Activated CD4-positive, alpha-beta T cell treated with anti-CD3 and anti-CD28 coated beads for 4 hours (primary cell): ENCODE results near the gene ST8SIA5.
"Not testable (repeated sequence)": the region's sequence is repeated elsewhere in the genome, so short reads cannot be mapped to it uniquely, and the experiment has no call there.

ENCODE experiments used
- DNase-seq, 2 donors: peaks; one replicate each; pipeline ENCODE4 v3.0.0-alpha.2; 2020

ST8SIA5 gene, protein sequence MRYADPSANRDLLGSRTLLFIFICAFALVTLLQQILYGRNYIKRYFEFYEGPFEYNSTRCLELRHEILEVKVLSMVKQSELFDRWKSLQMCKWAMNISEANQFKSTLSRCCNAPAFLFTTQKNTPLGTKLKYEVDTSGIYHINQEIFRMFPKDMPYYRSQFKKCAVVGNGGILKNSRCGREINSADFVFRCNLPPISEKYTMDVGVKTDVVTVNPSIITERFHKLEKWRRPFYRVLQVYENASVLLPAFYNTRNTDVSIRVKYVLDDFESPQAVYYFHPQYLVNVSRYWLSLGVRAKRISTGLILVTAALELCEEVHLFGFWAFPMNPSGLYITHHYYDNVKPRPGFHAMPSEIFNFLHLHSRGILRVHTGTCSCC

DNA sequence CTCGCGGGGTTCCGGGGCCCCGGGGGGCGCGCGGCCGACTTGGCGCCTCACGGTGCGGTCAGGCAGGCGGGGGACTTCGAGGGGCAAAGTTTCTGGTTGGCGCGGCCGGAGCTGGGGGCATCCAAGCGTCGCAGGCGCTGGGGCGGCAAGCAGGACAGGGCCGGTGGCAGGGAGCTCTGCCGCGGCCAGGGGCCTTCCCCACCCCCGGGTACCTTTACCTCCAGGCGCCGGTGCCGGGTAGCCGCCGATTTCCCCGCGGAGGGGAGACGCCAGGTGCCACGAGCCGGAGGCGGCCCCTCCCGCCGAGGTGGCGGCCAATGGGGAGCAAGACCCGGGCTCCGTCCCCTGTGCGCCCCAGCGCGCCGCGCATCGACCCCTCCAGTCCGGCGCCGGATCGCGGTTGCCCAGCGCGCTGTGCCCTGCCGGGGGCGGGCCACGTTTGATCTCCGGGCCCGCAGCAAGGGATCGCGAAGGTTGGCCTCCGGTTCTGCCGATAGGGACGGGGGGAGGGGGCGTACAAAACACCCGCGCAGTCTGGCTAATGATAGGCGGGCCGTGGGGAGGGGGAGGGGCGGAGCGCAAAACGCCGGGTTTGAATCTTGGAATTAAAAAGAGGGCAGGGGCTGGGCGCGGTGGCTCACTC is at the start of gene ST8SIA5:
TSS of gene ST8SIA5 (minus strand) at position 495 of the 643 bp plus-strand sequence. CDS start 545 bp downstream, outside the sequence.
- DNase-seq: no peak

DNA sequence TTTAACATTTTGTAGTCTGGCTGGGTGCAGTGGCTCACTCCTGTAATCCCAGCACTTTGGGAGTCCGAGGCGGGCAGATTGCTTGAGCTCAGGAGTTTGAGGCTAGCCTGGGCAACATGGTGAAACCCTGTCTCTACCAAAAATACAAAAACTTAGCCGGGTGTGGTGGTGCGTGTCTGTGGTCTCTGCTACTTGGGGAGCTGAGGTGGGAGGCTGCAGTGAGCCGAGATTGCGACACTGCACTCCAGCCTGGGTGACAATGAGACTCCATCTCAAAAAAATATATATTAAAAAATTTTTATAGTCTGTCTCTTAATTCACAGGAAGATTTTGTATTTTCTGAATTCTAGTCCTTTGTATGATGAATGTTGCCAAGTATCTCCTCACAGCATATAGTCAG is 39.1 kb upstream of the ST8SIA5 start:
- not testable (repeated sequence) for DNase-seq

DNA sequence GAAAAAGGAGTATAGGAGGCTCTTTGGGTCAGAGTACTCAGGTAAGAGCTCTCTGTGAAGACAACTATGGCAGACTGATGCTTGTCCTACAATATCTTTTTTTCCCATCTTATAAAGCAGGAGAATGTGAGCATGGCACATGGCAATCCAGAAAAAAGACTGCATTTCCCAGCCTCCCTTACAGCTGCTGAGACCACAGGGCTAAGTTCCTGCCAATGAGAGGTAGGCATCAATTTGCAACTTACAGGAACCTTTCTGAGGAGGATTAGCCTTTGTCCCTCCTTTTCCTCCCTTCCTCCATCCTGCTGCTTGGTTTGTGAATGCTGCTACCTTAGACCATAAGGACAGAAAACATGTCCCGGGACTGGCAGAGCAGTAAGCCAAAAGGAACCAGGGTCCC is 37.8 kb upstream of the ST8SIA5 start:
- no peak for DNase-seq

DNA sequence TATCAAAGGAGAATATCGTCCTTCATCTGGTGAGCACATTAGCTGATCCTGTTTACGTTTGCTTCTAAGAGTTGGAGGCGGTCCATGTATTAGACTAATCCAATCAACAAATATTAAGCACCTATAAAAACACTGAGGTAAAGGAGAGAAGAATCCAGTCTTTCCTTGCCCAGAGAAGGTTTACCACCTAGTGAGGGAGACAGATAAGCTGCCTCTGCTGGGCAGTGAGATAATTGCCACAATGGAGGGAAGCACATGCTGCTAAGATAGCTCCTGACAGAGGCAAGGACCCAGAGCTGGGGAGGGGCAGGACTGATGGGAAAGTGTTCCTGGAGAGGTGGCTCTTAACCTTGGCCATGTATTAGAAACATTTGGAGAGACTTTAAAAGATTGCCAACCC is 36.7 kb upstream of the ST8SIA5 start:
- DNase-seq: no peak

DNA sequence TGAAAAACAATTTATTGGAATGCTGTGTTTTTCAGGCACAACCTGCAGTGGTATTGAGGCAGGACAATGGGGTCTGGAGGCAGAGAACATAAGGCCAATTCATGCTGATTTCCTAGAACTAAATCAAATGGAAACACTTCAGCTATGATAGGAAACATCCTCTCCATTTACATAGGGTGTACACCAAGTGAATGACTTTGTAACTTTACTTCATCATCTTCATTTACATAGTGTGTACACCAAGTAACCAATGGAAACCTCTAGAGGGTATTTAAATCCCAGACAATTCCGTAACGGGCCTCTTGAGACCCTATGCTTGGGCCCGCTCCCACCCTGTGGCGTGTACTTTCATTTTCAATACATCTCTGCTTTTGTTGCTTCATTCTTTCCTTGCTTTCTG is 32.2 kb upstream of the ST8SIA5 start:
- no peak for DNase-seq

DNA sequence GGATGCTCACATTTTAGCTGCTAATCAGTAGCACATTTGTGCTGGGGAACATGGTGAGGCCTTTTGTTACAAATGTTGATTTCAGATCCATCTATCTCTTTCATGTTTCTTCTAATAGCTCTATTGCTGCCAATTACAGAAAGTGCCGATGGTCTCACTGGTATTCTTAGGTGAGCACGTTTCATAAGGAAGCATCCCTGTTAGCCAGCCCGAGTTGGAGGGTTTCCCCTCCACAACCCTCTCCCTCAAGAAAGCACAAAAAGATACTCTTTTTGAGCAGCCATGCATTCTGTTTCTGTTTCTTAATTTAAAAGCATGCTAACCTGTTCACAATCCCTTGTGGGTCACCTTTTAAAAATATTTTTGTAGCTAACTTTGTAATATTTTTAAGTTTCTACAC is 30.8 kb upstream of the ST8SIA5 start:
- DNase-seq: no peak

DNA sequence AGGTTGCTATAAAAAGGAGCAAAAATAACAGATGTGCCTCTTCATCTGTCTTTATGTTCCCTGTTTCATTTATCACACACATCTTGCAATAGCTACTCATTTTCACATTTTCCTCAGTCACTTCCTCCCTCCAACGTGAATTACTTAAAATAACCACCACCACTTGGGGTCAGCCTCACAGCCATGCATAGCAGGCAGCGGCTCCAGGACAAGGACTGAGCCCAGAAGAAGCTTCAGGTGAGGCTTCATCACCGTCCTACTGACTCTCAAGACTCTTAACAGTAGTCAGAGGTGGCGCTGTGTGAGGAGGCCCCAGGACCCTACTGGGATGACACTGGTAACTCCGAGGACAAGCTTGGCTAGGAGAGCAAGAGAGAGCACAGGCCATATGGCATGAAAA is 15.5 kb upstream of the ST8SIA5 start:
- DNase-seq: no peak

DNA sequence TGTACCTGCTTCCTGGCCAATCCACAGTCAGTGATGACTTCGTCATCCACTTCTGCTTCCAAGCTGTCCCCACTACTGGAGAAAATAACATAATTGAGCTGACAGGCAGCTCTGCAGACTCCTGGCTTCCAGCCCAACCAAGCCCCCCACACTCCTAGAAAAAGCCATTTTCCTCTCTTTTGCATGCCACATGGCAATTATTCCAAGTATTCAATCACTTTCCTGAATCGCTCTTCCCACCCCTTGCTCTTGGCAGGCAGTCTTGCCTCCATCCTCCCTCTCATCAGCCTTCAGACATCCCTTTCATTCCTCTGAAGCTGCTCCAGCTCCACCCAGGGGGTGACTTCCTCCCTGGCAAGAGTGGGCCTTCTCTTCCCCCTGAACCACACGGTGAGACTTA is 14.3 kb upstream of the ST8SIA5 start:
- DNase-seq: no peak

DNA sequence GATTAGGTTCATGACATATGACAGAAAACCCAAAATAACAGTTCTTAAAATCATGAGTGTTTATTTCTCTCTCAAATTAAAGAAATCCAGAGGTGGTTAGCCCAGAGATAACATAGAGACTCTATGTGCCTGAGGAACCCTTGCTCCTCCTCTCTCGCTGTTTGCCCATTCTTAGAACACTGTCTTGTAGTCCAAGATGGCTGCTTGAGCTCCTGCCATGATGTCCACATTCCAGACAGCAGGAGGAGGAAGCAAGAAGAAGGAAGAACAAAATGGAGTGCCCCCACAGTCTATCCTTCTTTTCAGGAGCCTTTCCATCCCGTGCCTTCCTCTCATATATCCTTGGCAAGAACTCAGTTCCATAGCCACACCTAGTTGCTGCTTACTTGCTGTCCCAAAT is 13.9 kb upstream of the ST8SIA5 start:
- no peak for DNase-seq

DNA sequence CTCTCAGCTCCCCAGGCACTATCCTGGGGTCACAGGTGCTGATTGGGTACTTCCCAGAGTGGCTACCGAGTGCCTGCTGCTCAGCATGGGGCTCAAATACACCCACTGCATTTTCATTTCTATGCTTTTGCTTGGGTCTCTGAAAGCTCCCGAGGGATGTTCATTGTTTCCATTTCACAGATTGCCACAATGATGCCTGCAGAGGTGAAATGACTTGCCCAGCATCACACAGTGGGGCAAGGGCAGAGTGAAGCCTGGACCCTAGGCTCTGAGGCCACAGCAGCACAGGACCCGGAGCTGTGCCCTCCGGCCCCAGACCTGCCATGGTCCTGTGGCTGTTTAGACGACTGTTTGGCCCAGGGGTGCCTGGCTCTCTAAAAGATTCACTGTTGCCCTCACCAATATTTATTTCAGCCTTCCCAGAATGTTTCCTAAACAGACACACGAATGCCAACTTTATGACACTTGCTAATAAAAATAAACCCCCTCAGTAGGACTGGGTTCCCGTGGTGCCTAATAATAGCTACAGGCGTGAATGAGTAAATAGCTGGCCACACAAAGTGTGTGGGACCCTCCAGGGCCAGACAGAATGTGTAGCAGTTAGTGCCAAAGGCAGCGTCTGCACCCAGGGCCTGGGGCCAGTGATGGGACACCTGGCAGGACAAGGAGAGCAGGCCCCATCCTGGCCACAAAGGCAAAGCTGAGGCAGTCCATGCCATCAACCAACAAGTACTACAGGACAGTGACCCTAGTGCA is 11.5 kb upstream of the ST8SIA5 start:
- no peak for DNase-seq

DNA sequence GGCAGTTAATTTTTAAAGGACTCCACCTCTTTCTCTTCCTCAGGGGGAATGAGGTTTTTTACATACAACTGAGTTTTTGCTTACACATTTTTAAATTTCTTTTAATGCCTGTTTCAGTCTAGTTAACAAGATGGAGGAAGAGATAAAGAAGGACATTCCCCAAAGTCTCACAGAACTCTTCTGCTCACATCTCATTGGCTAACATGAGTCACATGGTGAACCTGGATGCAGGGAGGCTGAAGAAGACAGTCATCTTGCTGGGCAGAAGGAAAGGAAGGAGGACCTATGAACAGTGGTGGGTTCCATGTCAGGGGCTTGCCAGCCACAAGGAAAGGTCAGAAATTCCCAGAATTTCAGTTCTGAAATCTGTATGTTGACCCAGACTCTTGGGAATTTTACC is 10.4 kb upstream of the ST8SIA5 start:
- no peak for DNase-seq

DNA sequence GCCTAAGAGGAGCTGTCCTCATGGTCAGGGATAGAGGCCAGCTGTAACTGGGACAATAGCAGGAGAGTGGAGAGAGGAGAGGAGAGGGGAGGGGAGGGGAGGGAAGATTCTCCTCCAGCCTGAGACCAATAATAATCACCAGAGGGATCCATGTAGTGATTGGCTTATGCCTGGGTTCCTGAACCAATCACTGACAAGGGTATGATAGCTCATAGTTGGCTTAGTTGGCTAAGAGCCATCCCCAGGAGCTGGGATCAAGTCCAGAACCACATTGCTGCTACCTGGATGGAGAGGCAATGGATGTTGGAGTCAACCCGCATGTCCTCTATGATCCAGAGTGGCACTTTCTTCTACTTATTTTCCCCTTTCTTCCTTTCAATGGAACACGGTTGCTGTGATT is 7.7 kb upstream of the ST8SIA5 start:
- DNase-seq: no peak

DNA sequence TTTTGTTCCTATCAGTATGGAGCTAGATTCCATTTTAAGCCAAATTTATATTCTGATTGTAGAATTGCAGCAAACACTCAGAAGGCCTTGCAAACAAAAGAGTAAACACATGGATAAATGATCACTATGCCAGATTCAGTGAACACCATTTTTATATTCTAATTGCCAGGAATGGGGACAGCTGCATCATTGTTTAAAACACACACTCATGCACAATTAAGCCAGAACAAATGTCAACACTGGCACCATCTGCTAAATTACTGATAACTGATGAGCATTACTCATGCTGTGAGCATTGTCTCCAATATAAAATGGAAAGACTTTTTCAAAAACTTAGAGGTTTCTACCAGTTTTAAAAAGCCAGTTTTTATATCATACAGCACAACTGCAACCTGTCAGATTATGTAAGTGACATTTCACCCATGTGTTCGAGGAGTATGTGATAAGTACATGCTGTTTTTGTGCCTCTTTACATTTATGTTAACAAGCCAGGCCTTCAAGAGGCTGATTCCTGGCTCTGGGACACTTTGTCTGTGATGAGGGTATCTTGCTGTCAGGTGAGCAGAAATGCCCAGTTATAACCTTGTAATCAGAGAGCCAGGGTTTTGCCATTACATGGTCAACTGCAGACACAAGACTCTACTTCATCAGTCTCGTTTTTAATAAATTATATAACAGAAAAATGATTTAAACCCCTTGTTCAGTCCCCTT is 4.4 kb upstream of the ST8SIA5 start:
- no peak for DNase-seq

DNA sequence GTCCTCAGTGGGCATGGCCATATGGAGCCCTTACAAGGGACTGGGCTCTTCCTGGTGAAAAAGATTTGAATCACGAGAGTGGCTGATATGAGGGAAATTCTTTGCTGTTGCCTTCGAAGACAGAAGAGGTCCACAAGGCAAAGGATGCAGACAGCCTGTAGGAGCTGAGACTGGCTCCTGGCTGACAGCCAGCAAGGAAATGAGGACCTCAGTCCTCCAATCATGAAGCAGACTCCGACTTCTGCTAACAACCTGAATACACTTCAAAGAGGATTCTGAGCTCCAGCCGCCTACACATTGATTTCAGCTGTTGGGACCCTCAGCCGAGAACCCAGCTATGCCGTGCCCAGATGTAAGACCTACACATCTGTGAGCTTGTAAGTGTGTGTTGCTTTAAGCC is 3.0 kb upstream of the ST8SIA5 start:
- no peak for DNase-seq

DNA sequence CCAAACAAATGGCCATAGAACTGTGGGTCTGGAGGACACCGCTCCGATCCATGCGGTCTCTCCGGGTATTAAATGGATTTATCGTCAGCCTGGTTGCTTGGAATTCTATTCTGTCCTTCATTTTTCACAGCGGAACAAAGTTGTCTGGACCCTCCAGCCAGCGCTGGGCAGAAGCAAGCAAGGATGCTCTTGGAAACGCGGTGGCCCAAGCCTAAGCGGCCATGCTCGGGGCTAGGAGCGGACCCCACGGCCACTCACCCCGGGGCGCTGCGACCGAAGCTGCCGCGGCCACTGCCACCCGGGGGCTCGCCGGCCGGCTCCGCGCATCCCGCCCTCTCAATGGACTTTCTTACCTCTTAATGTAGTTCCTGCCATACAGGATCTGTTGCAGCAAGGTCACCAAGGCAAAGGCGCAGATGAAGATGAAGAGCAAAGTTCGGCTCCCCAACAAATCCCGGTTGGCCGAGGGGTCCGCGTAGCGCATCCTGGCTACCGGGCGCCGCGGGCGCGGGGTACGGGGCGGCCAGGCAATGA is 761 bp downstream of the ST8SIA5 start:
- no peak for DNase-seq

DNA sequence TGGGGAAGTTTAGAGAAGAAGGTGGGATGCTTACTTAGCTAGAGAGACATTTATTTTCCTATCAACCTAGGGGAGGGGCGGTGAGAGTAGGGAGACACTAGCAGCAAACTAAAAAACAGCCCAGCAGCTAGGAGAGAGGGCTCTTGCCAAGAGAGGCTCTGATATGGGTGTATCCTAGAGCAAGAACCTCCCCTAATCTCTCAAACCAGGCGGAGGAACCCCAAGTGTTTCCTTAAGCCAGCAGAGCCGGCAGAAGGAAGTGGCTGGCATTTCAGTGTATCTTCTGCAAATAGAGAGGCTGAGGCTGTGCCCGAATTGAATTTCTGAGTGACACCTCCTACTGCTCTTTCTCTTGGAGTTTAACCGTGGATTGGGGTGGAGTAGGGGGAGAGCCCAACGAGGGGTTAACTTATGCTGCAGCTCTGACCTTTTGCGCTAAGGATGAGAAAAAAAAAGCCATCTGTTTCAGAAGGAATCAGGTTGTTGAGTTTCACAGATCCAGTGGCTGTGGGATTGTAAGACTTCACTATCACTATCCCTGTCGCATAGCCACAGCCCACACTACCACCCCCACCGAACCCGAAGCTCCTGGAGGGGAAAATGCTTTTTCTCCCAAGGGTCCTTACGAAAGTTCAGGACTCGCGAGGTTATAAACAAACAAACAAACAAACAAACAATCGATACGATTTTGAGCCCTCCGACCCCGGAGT is 1.4 kb downstream of the ST8SIA5 start:
- DNase-seq: no peak

DNA sequence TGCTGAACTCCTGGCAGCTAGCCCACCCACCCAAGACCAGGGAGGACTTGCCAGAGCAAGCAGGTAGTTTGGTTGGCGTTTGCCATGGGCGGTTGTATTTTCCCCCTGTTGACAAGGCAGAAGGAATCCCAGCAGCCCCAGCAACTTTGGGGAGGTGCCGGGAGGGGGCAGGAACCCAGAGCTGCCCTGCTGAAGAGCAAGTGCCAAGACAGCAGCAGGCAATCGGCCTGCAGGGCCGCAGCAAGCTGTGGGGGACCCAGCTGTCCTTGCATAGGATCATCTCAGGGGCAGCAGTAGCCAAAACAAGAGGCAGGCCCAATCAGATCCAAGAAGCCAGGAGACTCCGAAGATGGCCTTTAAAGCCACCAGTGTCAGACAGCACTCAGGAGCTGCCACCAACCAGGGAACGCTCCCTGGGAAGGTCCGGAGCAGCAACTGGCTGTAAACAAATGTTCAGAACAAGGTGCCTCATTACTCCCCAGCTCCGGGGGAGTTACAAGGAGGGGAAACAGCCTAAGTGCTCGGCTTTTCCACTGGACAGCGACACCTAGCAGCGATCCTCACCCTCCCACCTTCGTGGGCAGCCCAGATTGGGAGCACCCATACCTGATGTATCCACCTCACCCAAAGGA is 2.1 kb downstream of the ST8SIA5 start:
- no peak for DNase-seq

DNA sequence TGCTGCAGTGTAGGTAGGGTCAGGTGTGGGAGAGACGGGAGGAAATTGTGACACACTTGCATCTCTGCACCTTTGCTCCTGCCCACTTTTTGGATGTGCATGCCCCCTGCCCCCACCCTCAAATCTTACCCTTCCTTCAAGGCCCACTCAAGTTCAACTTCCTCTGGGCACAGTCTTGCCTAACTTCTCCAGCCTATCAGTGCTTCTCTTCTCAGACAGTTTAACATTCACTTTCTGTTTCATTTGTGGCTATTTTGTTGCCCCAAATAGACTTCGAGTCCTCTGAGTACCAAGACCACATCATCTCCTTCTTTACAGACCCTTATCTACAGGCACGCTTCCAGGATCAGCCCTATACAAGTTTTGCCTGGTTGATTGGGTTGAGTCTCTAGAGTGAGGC is 2.7 kb downstream of the ST8SIA5 start:
- no peak for DNase-seq

DNA sequence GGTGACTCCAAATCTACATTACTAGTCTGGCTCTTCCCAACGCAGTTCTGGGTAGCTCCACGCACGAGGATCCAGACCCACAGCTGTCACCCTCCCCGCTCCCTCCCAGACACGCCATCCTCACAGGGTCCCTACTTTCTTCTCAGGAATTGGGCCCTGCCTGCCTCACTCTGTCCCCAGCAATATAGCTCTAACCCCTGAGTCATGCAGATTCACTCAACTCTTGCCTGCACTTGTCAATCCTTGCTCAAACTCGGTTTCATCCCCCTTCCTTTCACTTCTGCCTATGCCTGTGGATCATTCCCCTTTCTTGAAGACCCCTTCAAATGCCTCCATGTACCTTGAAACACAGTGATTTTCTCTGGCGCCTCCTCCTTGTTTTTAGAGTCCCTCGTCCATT is 5.0 kb downstream of the ST8SIA5 start:
- no peak for DNase-seq

DNA sequence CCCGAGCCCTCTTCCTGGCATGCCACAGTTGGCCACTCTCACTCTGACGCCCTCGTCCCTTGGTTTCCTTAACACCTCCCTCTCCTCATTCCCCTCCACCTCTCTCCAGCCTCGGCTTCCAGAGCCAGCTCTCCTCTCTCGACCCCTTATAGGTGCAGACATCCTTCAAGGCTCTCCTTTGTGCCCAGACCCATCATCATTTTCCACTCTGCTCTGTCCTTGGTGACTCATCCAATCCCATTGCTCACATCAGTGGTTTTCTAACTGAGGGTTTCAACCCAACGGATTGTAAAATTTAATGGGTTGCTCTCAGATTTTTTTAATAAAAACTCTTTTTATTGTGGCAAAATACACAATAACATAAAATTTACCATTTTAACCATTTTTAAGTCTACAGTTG is 6.2 kb downstream of the ST8SIA5 start:
- no peak for DNase-seq

DNA sequence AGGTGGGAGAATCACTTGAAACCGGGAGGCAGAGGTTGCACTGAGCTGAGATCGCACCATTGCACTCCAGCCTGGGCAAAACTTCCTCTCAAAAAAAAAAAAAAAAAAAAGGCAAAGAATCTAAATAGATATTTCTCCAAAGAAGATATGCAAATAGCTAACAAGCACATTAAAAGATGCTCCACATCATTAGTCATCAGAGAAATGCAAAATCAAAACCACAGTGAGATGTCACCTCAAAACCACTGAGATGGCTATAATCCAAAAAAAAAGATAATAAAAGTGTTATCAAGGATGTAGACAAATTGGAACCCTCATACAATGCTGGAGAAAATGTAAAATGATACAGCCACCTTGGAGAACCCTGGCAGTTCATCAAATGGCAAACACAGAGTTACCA is 8.4 kb downstream of the ST8SIA5 start:
- DNase-seq: no peak

DNA sequence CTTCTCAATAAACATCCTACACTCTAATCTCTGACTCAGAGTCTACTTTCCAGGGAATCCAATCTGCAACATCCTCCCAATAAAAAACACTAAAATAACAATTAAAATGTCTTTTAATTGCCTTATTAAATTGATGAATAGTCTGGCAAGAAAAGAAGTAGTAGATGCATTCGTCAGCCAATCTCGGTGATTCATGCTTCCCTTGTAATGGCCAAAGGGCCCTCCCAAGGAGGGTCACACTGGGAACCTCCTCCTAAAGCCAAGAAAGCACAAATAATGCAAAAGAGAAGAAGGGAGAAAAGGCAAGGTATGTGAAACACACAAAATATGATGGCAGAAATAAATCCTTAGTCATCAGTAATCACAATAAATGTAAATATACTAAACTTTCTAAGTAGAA is 16.8 kb downstream of the ST8SIA5 start:
- DNase-seq: no peak
